ENCODE results near the gene GLG1.

GLG1 gene

DNA sequence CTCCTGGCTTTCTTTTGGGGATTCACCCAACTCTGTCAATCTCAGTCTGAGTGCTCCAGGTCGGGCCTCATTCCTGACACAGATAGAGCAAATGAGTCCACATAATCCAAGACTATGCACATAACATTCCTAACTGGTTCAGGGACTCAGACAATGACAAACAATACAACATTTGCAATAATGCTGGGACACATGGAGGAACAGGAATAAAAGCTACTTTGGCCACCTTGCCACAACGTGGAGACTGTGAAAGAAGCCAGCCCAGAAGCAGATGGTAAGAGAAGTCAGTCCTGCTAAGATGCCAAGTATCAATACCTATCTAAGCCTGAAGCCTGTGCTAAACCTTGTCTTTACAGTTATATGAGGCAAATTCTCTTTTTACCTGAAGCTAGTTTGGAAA, 39.0 kb downstream of the GLG1 start:
- no peak overlapping the region for H2BK12ac ChIP-seq (ENCODE audit: low read length in 2 of 2)
- no peak overlapping the region for H2BK120ac ChIP-seq (ENCODE audit: low read depth, low read length)
- no peaks in the 10 kb centered on the region for H3K9me3 ChIP-seq (ENCODE audit: control insufficient read depth, low read length)
- no peak overlapping the region for H3K4ac ChIP-seq (ENCODE audit: low read depth in 1 of 2, low read length in 2 of 2)
- H3K9ac ChIP-seq (ENCODE audit: low read length), result no peak overlapping the region
- H3K23ac ChIP-seq (ENCODE audit: low read length in 2 of 2), result no peak overlapping the region
- H4K8ac ChIP-seq (ENCODE audit: low read length), result no peak overlapping the region
- no peak overlapping the region for H3K14ac ChIP-seq (ENCODE audit: low read length in 2 of 2)
- no peaks in the 10 kb centered on the region for H3K36me3 ChIP-seq (ENCODE audit: control insufficient read depth in 1 of 2, insufficient read depth in 2 of 2, low read depth in 1 of 2, low read length in 2 of 2)
- H2BK5ac ChIP-seq (ENCODE audit: low read depth, low read length, poor library complexity, severe bottlenecking), result no peak overlapping the region
- H2AK5ac ChIP-seq (ENCODE audit: low read length, severe bottlenecking), result no peak overlapping the region
- no peak overlapping the region for H3K18ac ChIP-seq (ENCODE audit: low read depth in 1 of 2, low read length in 2 of 2)
- H2BK15ac ChIP-seq (ENCODE audit: low read depth, poor library complexity, severe bottlenecking), result no peak overlapping the region
- H3K4me1 ChIP-seq (ENCODE audit: control insufficient read depth, insufficient read depth, low read depth, low read length), result peaks cover 2% of the 10 kb centered on the region
- no peak for DNase-seq
- H4K91ac ChIP-seq (ENCODE audit: low read length), result no peak overlapping the region
- H3K4me3 ChIP-seq (ENCODE audit: insufficient read depth in 1 of 2, low read depth in 1 of 2, low read length in 2 of 2), result no peak overlapping the region
- H3K27ac ChIP-seq (ENCODE audit: low read length, poor library complexity, severe bottlenecking), result no peak overlapping the region
- no peak overlapping the region for H2AFZ ChIP-seq (ENCODE audit: low read depth, low read length)
- H3K4me2 ChIP-seq (ENCODE audit: low read length, poor library complexity, severe bottlenecking), result no peak overlapping the region
- peaks cover 21% of the 10 kb centered on the region for H3K79me1 ChIP-seq (replicated peaks; ENCODE audit: low read length, poor library complexity, severe bottlenecking)
- H3K27me3 ChIP-seq (ENCODE audit: control insufficient read depth in 1 of 2, insufficient read depth in 1 of 2, low read length in 2 of 2), result no peaks in the 10 kb centered on the region
- 100% methylated on average over 2 of the region's 2 CpGs for WGBS

DNA sequence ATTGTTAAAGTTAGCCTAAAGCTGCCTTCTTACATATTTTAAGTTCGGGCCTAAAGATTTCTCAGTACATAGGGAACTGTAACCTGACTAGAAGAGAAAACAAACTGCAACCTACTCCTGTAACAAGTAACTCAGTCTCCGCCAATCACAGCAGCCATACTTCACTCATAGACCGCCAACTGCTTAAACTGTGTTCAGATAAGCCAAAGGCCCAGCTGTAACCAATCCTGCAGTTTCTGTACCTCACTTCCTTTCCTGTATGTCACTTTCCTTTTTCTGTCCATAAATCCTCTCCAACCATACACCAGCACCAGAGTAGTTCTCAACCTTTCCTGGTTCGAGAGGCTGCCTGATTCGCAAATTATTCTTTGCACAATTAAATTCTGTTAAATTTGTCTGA, 41.5 kb downstream of the GLG1 start:
- Histone ChIP-seq H3K79me1 (replicated peaks; ENCODE audit: low read length, poor library complexity, severe bottlenecking) (peaks cover 20% of the 10 kb centered on the region), H2BK12ac (ENCODE audit: low read length in 2 of 2) (no peak overlapping the region), H3K14ac (ENCODE audit: low read length in 2 of 2) (no peak overlapping the region), H4K91ac (ENCODE audit: low read length) (no peak overlapping the region), H3K27me3 (ENCODE audit: control insufficient read depth in 1 of 2, insufficient read depth in 1 of 2, low read length in 2 of 2) (no peaks in the 10 kb centered on the region), H3K4ac (ENCODE audit: low read depth in 1 of 2, low read length in 2 of 2) (no peak overlapping the region), H3K18ac (ENCODE audit: low read depth in 1 of 2, low read length in 2 of 2) (no peak overlapping the region), H3K9ac (ENCODE audit: low read length) (no peak overlapping the region), H3K4me2 (ENCODE audit: low read length, poor library complexity, severe bottlenecking) (no peak overlapping the region), H2BK5ac (ENCODE audit: low read depth, low read length, poor library complexity, severe bottlenecking) (no peak overlapping the region), H3K4me1 (ENCODE audit: control insufficient read depth, insufficient read depth, low read depth, low read length) (peaks cover 4% of the 10 kb centered on the region), H3K27ac (ENCODE audit: low read length, poor library complexity, severe bottlenecking) (no peak overlapping the region), H3K36me3 (ENCODE audit: control insufficient read depth in 1 of 2, insufficient read depth in 2 of 2, low read depth in 1 of 2, low read length in 2 of 2) (no peaks in the 10 kb centered on the region), H2BK15ac (ENCODE audit: low read depth, poor library complexity, severe bottlenecking) (no peak overlapping the region), H3K23ac (ENCODE audit: low read length in 2 of 2) (no peak overlapping the region), H3K9me3 (ENCODE audit: control insufficient read depth, low read length) (no peaks in the 10 kb centered on the region), H4K8ac (ENCODE audit: low read length) (no peak overlapping the region), H3K4me3 (ENCODE audit: insufficient read depth in 1 of 2, low read depth in 1 of 2, low read length in 2 of 2) (no peak overlapping the region), H2AFZ (ENCODE audit: low read depth, low read length) (no peak overlapping the region), H2AK5ac (ENCODE audit: low read length, severe bottlenecking) (no peak overlapping the region), H2BK120ac (ENCODE audit: low read depth, low read length) (no peak overlapping the region)
- WGBS, result 93% methylated on average over 5 of the region's 5 CpGs
- no peak for DNase-seq

DNA sequence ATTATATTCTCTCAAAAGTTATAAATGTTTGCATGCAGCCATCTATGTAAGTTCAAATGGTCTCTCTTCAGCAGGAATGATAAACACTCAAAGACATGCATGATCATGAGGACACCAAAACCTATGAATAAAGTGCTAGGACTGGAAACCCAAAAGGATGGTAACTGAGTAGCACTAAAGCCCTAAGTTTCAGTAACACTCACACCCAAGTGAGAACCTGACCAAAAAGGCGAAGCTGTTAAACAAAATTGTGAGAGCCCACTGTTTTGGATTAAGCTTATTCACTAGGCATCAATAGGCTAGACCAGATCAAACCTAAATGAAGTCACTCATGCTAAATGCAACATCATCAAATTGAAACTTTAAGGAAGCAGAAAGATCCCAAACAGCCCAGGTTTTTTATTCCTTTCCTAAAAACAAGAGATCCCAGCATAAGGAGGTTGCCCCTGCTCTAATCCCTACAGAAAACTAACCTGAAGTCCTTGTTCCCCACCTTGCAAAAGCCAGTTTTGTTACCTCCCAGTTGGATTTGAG, 42.4 kb downstream of the GLG1 start:
- Histone ChIP-seq H2BK15ac (ENCODE audit: low read depth, poor library complexity, severe bottlenecking) (no peak overlapping the region), H3K36me3 (ENCODE audit: control insufficient read depth in 1 of 2, insufficient read depth in 2 of 2, low read depth in 1 of 2, low read length in 2 of 2) (no peaks in the 10 kb centered on the region), H3K4me2 (ENCODE audit: low read length, poor library complexity, severe bottlenecking) (no peak overlapping the region), H3K79me1 (replicated peaks; ENCODE audit: low read length, poor library complexity, severe bottlenecking) (peaks cover 22% of the 10 kb centered on the region), H3K14ac (ENCODE audit: low read length in 2 of 2) (no peak overlapping the region), H2BK5ac (ENCODE audit: low read depth, low read length, poor library complexity, severe bottlenecking) (no peak overlapping the region), H2BK12ac (ENCODE audit: low read length in 2 of 2) (no peak overlapping the region), H2AK5ac (ENCODE audit: low read length, severe bottlenecking) (no peak overlapping the region), H2AFZ (ENCODE audit: low read depth, low read length) (no peak overlapping the region), H3K4me1 (ENCODE audit: control insufficient read depth, insufficient read depth, low read depth, low read length) (peaks cover 4% of the 10 kb centered on the region), H3K9me3 (ENCODE audit: control insufficient read depth, low read length) (no peaks in the 10 kb centered on the region), H4K91ac (ENCODE audit: low read length) (no peak overlapping the region), H3K18ac (ENCODE audit: low read depth in 1 of 2, low read length in 2 of 2) (no peak overlapping the region), H3K27me3 (ENCODE audit: control insufficient read depth in 1 of 2, insufficient read depth in 1 of 2, low read length in 2 of 2) (no peaks in the 10 kb centered on the region), H2BK120ac (ENCODE audit: low read depth, low read length) (no peak overlapping the region), H4K8ac (ENCODE audit: low read length) (no peak overlapping the region), H3K4ac (ENCODE audit: low read depth in 1 of 2, low read length in 2 of 2) (no peak overlapping the region), H3K27ac (ENCODE audit: low read length, poor library complexity, severe bottlenecking) (no peak overlapping the region), H3K23ac (ENCODE audit: low read length in 2 of 2) (no peak overlapping the region), H3K4me3 (ENCODE audit: insufficient read depth in 1 of 2, low read depth in 1 of 2, low read length in 2 of 2) (no peak overlapping the region), H3K9ac (ENCODE audit: low read length) (no peak overlapping the region)
- no peak for DNase-seq
- WGBS, result 100% methylated on average over 1 of the region's 1 CpG

GRCh38 chr16:74563828-74564263, 43.1 kb downstream of the GLG1 start:
- H3K4me1 ChIP-seq (ENCODE audit: control insufficient read depth, insufficient read depth, low read depth, low read length), result peaks cover 7% of the 10 kb centered on the region
- H4K8ac ChIP-seq (ENCODE audit: low read length), result no peak overlapping the region
- H4K91ac ChIP-seq (ENCODE audit: low read length), result no peak overlapping the region
- H2BK15ac ChIP-seq (ENCODE audit: low read depth, poor library complexity, severe bottlenecking), result no peak overlapping the region
- no peak overlapping the region for H3K14ac ChIP-seq (ENCODE audit: low read length in 2 of 2)
- H3K18ac ChIP-seq (ENCODE audit: low read depth in 1 of 2, low read length in 2 of 2), result no peak overlapping the region
- 76% methylated on average over 7 of the region's 7 CpGs for WGBS
- H3K4me3 ChIP-seq (ENCODE audit: insufficient read depth in 1 of 2, low read depth in 1 of 2, low read length in 2 of 2), result no peak overlapping the region
- H2BK12ac ChIP-seq (ENCODE audit: low read length in 2 of 2), result no peak overlapping the region
- H3K9ac ChIP-seq (ENCODE audit: low read length), result no peak overlapping the region
- H3K27ac ChIP-seq (ENCODE audit: low read length, poor library complexity, severe bottlenecking), result no peak overlapping the region
- H2AK5ac ChIP-seq (ENCODE audit: low read length, severe bottlenecking), result no peak overlapping the region
- no peak overlapping the region for H3K4me2 ChIP-seq (ENCODE audit: low read length, poor library complexity, severe bottlenecking)
- no peaks in the 10 kb centered on the region for H3K9me3 ChIP-seq (ENCODE audit: control insufficient read depth, low read length)
- no peak overlapping the region for H3K23ac ChIP-seq (ENCODE audit: low read length in 2 of 2)
- H2BK5ac ChIP-seq (ENCODE audit: low read depth, low read length, poor library complexity, severe bottlenecking), result no peak overlapping the region
- no peak overlapping the region for H2BK120ac ChIP-seq (ENCODE audit: low read depth, low read length)
- H3K4ac ChIP-seq (ENCODE audit: low read depth in 1 of 2, low read length in 2 of 2), result no peak overlapping the region
- H3K27me3 ChIP-seq (ENCODE audit: control insufficient read depth in 1 of 2, insufficient read depth in 1 of 2, low read length in 2 of 2), result no peaks in the 10 kb centered on the region
- DNase-seq, result peak; percentile 68
- no peak overlapping the region for H2AFZ ChIP-seq (ENCODE audit: low read depth, low read length)
- H3K36me3 ChIP-seq (ENCODE audit: control insufficient read depth in 1 of 2, insufficient read depth in 2 of 2, low read depth in 1 of 2, low read length in 2 of 2), result no peaks in the 10 kb centered on the region
- H3K79me1 ChIP-seq (replicated peaks; ENCODE audit: low read length, poor library complexity, severe bottlenecking), result peaks cover 24% of the 10 kb centered on the region
